T-cell (primary cell): ENCODE measurements around the gene PXDN. TPM values are rescaled to one million over a fixed set of nuclear protein-coding genes. Genes with fewer than 3 reads are reported as not detected.

Experiments
- ATAC-seq, 4 experiments: fragments of 200-7000 bp in 3 of 4; fragments of 150-1000 bp in 1 of 4; cut with Tn5 transposase; replicated peaks in 1 of 4; 1 replicate in 3 of 4; 2 replicates in 1 of 4; pipeline ENCODE4 v1.10.0; 2021; ENCODE audit warnings: moderate library complexity in 3 of 4, mild to moderate bottlenecking in 2 of 4, moderate number of reproducible peaks in 1 of 4
- CTCF ChIA-PET, 2 donors: fragments of 300-600 bp; sonication (Branson Sonifier 250); formaldehyde crosslinking; loops; one replicate each; lab custom pipeline; 2022; ENCODE audit warnings: antibody characterized with exemption in 2 of 2; lab: Charles Lee
- POLR2A ChIA-PET, 2 donors: fragments of 300-600 bp; sonication (Branson Sonifier 250); formaldehyde crosslinking; loops; one replicate each; lab custom pipeline; 2022; ENCODE audit warnings: antibody characterized with exemption in 2 of 2; lab: Charles Lee
- DNase-seq, 35 experiments: peaks; one replicate each; pipeline versions ENCODE4 v3.0.0 to v3.0.0-alpha.2; 2013 to 2023
- H3K27ac ChIP-seq: one replicate; pipeline ENCODE4 v1.5.1; 2013; ENCODE audit warnings: low read length
- H3K27me3 ChIP-seq, 2 experiments: replicated peaks in 1 of 2; 1 replicate in 1 of 2; 2 replicates in 1 of 2; pipeline versions ENCODE4 v1.6.1 to v1.7.0; 2013; ENCODE audit warnings: low read length in 1 of 2, mixed read lengths in 1 of 2; ENCODE audit not compliant: control insufficient read depth in 2 of 2, insufficient read depth in 2 of 2; ENCODE audit errors: extremely low read depth in 1 of 2
- H3K36me3 ChIP-seq, 2 donors: 1 replicate in 1 of 2; 2 replicates in 1 of 2; pipeline versions ENCODE4 v1.6.1 to v1.7.0; 2013; ENCODE audit warnings: low read length in 1 of 2; ENCODE audit not compliant: control insufficient read depth in 2 of 2, insufficient read depth in 1 of 2; ENCODE audit errors: extremely low read depth in 1 of 2
- H3K4me1 ChIP-seq, 2 experiments: 1 replicate in 1 of 2; 2 replicates in 1 of 2; pipeline versions ENCODE4 v1.6.1 to v1.7.0; 2013; ENCODE audit warnings: low read length in 2 of 2, mixed read lengths in 1 of 2; ENCODE audit not compliant: insufficient read depth in 2 of 2, control insufficient read depth in 1 of 2; ENCODE audit errors: extremely low read depth in 1 of 2
- H3K4me3 ChIP-seq, 2 donors: 1 replicate in 1 of 2; 2 replicates in 1 of 2; pipeline versions ENCODE4 v1.5.1 to v1.7.0; 2013; ENCODE audit warnings: mild to moderate bottlenecking in 2 of 2, low read length in 1 of 2, moderate library complexity in 1 of 2; ENCODE audit not compliant: control insufficient read depth in 1 of 2; ENCODE audit errors: extremely low read depth in 1 of 2
- H3K9me3 ChIP-seq: 2 replicates; pipeline ENCODE4 v1.7.0; 2013
- H3K27ac Mint-ChIP-seq, 2 donors: one replicate each; pipeline ENCODE4 v1.8.0; 2020 to 2021; ENCODE audit warnings: mild to moderate bottlenecking in 2 of 2, mixed read lengths in 2 of 2
- H3K27me3 Mint-ChIP-seq, 2 donors: one replicate each; pipeline ENCODE4 v1.8.0; 2021 to 2022; ENCODE audit warnings: mixed read lengths in 2 of 2
- H3K36me3 Mint-ChIP-seq: one replicate; pipeline ENCODE4 v1.8.0; 2021; ENCODE audit warnings: mixed read lengths
- H3K4me1 Mint-ChIP-seq, 3 donors: one replicate each; pipeline ENCODE4 v1.8.0; 2020 to 2022; ENCODE audit warnings: mixed read lengths in 3 of 3, mild to moderate bottlenecking in 1 of 3
- H3K4me3 Mint-ChIP-seq, 3 donors: one replicate each; pipeline ENCODE4 v1.8.0; 2020 to 2022; ENCODE audit warnings: mild to moderate bottlenecking in 3 of 3, mixed read lengths in 3 of 3, moderate library complexity in 3 of 3
- H3K9me3 Mint-ChIP-seq, 3 donors: one replicate each; pipeline ENCODE4 v1.8.0; 2020 to 2022; ENCODE audit warnings: mixed read lengths in 3 of 3
- WGBS: methylation state at CpG from one replicate; pipeline ENCODE4 v1.1.5; 2013; ENCODE audit warnings: missing lambda C conversion rate; ENCODE audit not compliant: insufficient coverage; 5-methylcytosine and 5-hydroxymethylcytosine counted together
- total RNA-seq, 35 experiments: library from RNA in 6 of 35; stranded (reverse) in 6 of 35; fragments of 120-200 nt in 1 of 35; gene quantifications; one replicate each; pipeline versions ENCODE4 v1.2.1 to v1.2.4 and lab custom pipeline; 2013 to 2026

PXDN gene
- total RNA-seq, 5 donors from 2014 or later (not counting 1 experiment from before 2014, with no cell fraction given), result 0.21 to 5.4 (median 1.3) TPM

- Mint-ChIP-seq H3K27me3 (peaks cover 5 to 6% of the 10 kb centered on the region in 2 donors), H3K36me3 (no peaks in the 10 kb centered on the region), H3K4me3 (no peak overlapping the region), H3K4me1 (peaks cover 10 to 28% (median 16%) of the 10 kb centered on the region in 3 donors), H3K9me3 (no peaks in the 10 kb centered on the region), H3K27ac (peak overlapping the region in 1 of 2 donors; percentile 77)
- H3K9me3 ChIP-seq, result no peaks in the 10 kb centered on the region
- H3K36me3 ChIP-seq, result no peaks in the 10 kb centered on the region
- no peak overlapping the region for H3K4me3 ChIP-seq
- no peak for ATAC-seq
- peaks cover 0 to 12% of the 10 kb centered on the region in 2 experiments for H3K27me3 ChIP-seq
- no peak overlapping the region for H3K27ac ChIP-seq
- DNase-seq, result no peak
- 83% methylated on average over 5 of the region's 5 CpGs for WGBS
- POLR2A ChIA-PET, result interaction anchor here in 1 of 2 donors (0.7 kb wide), 1 partner anchor 1594 kb away, joined by 3 read pairs; no protein-coding TSS in a partner anchor
- CTCF ChIA-PET, result no interaction called here
- H3K4me1 ChIP-seq, result no peaks in the 10 kb centered on the region
These were observed 33.5 kb upstream of the PXDN start for GRCh38 chr2:1777781-1778180.

GRCh38 chr2:1777156-1777555 lies 32.8 kb upstream of the PXDN start:
- POLR2A ChIA-PET, result no interaction called here
- Histone ChIP-seq H3K27ac (no peak overlapping the region), H3K4me1 (no peaks in the 10 kb centered on the region), H3K36me3 (no peaks in the 10 kb centered on the region), H3K9me3 (no peaks in the 10 kb centered on the region), H3K4me3 (no peak overlapping the region), H3K27me3 (peaks cover 0 to 11% of the 10 kb centered on the region in 2 experiments)
- no peak for ATAC-seq
- WGBS, result no CpG with 5 or more reads among the region's 2 CpGs
- no peaks in the 10 kb centered on the region for H3K27me3 Mint-ChIP-seq
- H3K4me3 Mint-ChIP-seq, result no peak overlapping the region
- peaks cover 10 to 22% (median 11%) of the 10 kb centered on the region in 3 donors for H3K4me1 Mint-ChIP-seq
- no peak for DNase-seq
- no peaks in the 10 kb centered on the region for H3K36me3 Mint-ChIP-seq
- no peaks in the 10 kb centered on the region for H3K9me3 Mint-ChIP-seq
- CTCF ChIA-PET, result interaction anchor here in 1 of 2 donors (0.7 kb wide), 1 partner anchor 376 kb away, joined by 4 read pairs; no protein-coding TSS in a partner anchor
- H3K27ac Mint-ChIP-seq, result peak overlapping the region in 1 of 2 donors; percentile 77

- ChIA-PET CTCF (no interaction called here), POLR2A (no interaction called here)
- H3K36me3 ChIP-seq, result no peaks in the 10 kb centered on the region
- no peak for ATAC-seq
- H3K4me1 Mint-ChIP-seq, result peaks cover 0 to 6% (median 3%) of the 10 kb centered on the region in 3 donors
- WGBS, result 85% methylated on average over 5 of the region's 7 CpGs
- H3K9me3 ChIP-seq, result no peaks in the 10 kb centered on the region
- no peak overlapping the region for H3K27ac ChIP-seq
- peaks cover 0 to 9% of the 10 kb centered on the region in 2 experiments for H3K27me3 ChIP-seq
- no peak overlapping the region for H3K27ac Mint-ChIP-seq
- no peaks in the 10 kb centered on the region for H3K36me3 Mint-ChIP-seq
- DNase-seq, result no peak
- no peak overlapping the region for H3K4me3 ChIP-seq
- H3K4me3 Mint-ChIP-seq, result no peak overlapping the region
- H3K4me1 ChIP-seq, result no peaks in the 10 kb centered on the region
- H3K27me3 Mint-ChIP-seq, result no peaks in the 10 kb centered on the region
- H3K9me3 Mint-ChIP-seq, result no peaks in the 10 kb centered on the region
These were observed 31.3 kb upstream of the PXDN start for GRCh38 chr2:1775511-1776035.

DNA sequence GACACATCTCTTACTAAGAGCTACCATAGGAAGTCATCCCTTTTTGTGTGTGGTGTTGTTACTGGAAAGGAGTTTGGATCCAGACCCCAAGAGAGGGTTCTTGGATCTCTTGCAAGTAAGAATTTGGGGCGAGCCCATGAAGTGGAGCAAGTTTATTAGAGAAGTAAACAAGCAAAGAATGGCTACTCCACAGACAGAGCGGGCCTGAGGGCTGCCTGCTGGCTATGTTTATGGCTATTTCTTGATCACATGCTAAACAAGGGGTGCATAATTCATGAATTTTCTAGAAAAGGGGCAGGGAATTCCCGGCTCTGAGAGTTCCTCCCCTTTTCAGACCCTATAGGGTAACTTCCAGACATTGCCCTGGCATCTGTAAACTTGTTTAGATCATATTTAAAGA lies 30.6 kb upstream of the PXDN start:
- Mint-ChIP-seq H3K4me1 (peaks cover 0 to 6% (median under 1%) of the 10 kb centered on the region in 3 donors), H3K27ac (no peak overlapping the region), H3K4me3 (no peak overlapping the region), H3K27me3 (no peaks in the 10 kb centered on the region), H3K36me3 (no peaks in the 10 kb centered on the region), H3K9me3 (no peaks in the 10 kb centered on the region)
- no peak for ATAC-seq
- no peaks in the 10 kb centered on the region for H3K36me3 ChIP-seq
- no peak for DNase-seq
- no peak overlapping the region for H3K4me3 ChIP-seq
- ChIA-PET POLR2A (no interaction called here), CTCF (no interaction called here)
- H3K27ac ChIP-seq, result no peak overlapping the region
- no peaks in the 10 kb centered on the region for H3K9me3 ChIP-seq
- H3K4me1 ChIP-seq, result no peaks in the 10 kb centered on the region
- H3K27me3 ChIP-seq, result peaks cover 0 to 12% of the 10 kb centered on the region in 2 experiments
- WGBS, result 56% methylated on average over 2 of the region's 3 CpGs

GRCh38 chr2:1773883-1774282 lies 29.6 kb upstream of the PXDN start:
- POLR2A ChIA-PET, result no interaction called here
- Mint-ChIP-seq H3K4me1 (peaks cover 0 to 8% (median 0%) of the 10 kb centered on the region in 3 donors), H3K27ac (no peak overlapping the region), H3K36me3 (no peaks in the 10 kb centered on the region), H3K9me3 (no peaks in the 10 kb centered on the region), H3K27me3 (peaks cover 0 to 3% of the 10 kb centered on the region in 2 donors), H3K4me3 (no peak overlapping the region)
- H3K36me3 ChIP-seq, result no peaks in the 10 kb centered on the region
- peaks cover 0 to 16% of the 10 kb centered on the region in 2 experiments for H3K27me3 ChIP-seq
- H3K27ac ChIP-seq, result no peak overlapping the region
- no peaks in the 10 kb centered on the region for H3K4me1 ChIP-seq
- ATAC-seq, result no peak
- no peak for DNase-seq
- no peaks in the 10 kb centered on the region for H3K9me3 ChIP-seq
- H3K4me3 ChIP-seq, result no peak overlapping the region
- CTCF ChIA-PET, result no interaction called here
- 79% methylated on average over 7 of the region's 7 CpGs for WGBS

DNA sequence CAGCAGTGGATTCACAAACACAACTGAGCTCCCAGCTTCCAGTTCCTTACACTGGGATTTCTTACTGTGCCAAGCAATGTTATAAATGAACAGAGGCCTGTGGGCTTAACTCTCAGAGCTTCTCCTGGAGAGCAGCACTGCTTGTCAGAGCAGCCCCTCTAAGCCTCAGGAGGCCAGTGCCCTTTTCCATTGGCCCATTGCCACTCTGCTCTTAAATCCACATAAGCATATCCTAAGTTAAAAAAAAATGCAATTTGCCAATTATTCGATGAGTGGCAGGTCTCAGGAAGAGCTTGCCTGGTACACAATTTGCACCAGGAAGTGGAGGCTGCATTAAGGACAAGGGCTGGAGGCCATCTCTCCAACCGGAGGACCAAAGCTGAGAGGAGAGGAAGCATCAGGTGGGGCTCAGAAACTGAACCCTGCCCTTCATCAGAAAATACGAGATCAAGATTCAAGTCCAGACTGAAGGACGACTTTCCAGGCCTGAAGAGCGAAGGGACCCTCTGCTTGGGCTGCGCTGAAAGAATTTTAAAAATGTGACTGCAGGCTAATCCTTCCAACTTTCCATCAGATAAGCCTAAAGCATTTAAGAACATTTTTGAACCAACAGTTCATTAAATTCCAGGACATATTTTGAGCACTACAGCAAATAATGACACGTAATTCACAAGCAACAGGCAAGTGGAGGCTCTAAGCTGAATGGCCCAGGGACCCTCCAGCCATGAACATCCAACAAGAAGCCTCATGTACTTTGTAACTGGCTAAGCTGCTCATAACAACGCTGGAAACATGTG lies 28.4 kb upstream of the PXDN start:
- ChIA-PET POLR2A (interaction anchor here in 1 of 2 donors (0.6 kb wide), 1 partner anchor 714 kb away, joined by 5 read pairs; no protein-coding TSS in a partner anchor), CTCF (interaction anchor here in 1 of 2 donors (0.5 kb wide), 1 partner anchor 965 kb away, joined by 3 read pairs; no protein-coding TSS in a partner anchor)
- DNase-seq (no peak), ATAC-seq (no peak)
- Histone ChIP-seq H3K36me3 (no peaks in the 10 kb centered on the region), H3K9me3 (no peaks in the 10 kb centered on the region), H3K4me1 (no peaks in the 10 kb centered on the region), H3K27me3 (peaks cover 0 to 18% of the 10 kb centered on the region in 2 experiments), H3K27ac (no peak overlapping the region), H3K4me3 (no peak overlapping the region)
- no peaks in the 10 kb centered on the region for H3K9me3 Mint-ChIP-seq
- 80% methylated on average over 8 of the region's 8 CpGs for WGBS
- H3K4me3 Mint-ChIP-seq, result no peak overlapping the region
- H3K27me3 Mint-ChIP-seq, result peaks cover 3 to 8% of the 10 kb centered on the region in 2 donors
- no peak overlapping the region for H3K27ac Mint-ChIP-seq
- H3K36me3 Mint-ChIP-seq, result no peaks in the 10 kb centered on the region
- H3K4me1 Mint-ChIP-seq, result peaks cover 0 to 8% (median 0%) of the 10 kb centered on the region in 3 donors
